HuH-7 (cell line): ENCODE data around the gene PROX2.
A peak's percentile ranks its signal among the peaks of the same experiment; 100 is the strongest.

ENCODE experiments used
- DNase-seq: peaks from one replicate; pipeline ENCODE4 v3.0.0; 2011; ENCODE audit warnings: low spot score

Gene PROX2

GRCh38 chr14:74909911-74910310 is 34.0 kb upstream of the PROX2 start:
- no peak for DNase-seq

GRCh38 chr14:74909501-74909900 is 33.6 kb upstream of the PROX2 start:
- DNase-seq = no peak

- no peak for DNase-seq
These were observed 33.0 kb upstream of the PROX2 start for GRCh38 chr14:74908861-74909341.

GRCh38 chr14:74907744-74908143 is 31.8 kb upstream of the PROX2 start:
- no peak for DNase-seq

- no peak for DNase-seq
These were observed 31.1 kb upstream of the PROX2 start for GRCh38 chr14:74906925-74907521.

GRCh38 chr14:74905595-74906142 is 29.7 kb upstream of the PROX2 start:
- peak; percentile 75 for DNase-seq

- DNase-seq = no peak
These were observed 28.9 kb upstream of the PROX2 start for GRCh38 chr14:74904635-74905503.

GRCh38 chr14:74902941-74903705 is 27.2 kb upstream of the PROX2 start:
- no peak for DNase-seq

GRCh38 chr14:74898694-74899093 is 22.7 kb upstream of the PROX2 start:
- peak; percentile 58 for DNase-seq

GRCh38 chr14:74898083-74898482 is 22.1 kb upstream of the PROX2 start:
- no peak for DNase-seq

- no peak for DNase-seq
These were observed 21.7 kb upstream of the PROX2 start for GRCh38 chr14:74897642-74898041.

GRCh38 chr14:74896400-74896799 is 20.5 kb upstream of the PROX2 start:
- DNase-seq = no peak

- no peak for DNase-seq
These were observed 17.7 kb upstream of the PROX2 start for GRCh38 chr14:74893614-74894091.

GRCh38 chr14:74892745-74893144 is 16.8 kb upstream of the PROX2 start:
- DNase-seq = no peak

- no peak for DNase-seq
These were observed 15.9 kb upstream of the PROX2 start for GRCh38 chr14:74891870-74892269.

- no peak for DNase-seq
These were observed 14.3 kb upstream of the PROX2 start for GRCh38 chr14:74890262-74890661.

GRCh38 chr14:74888164-74889158 is 12.5 kb upstream of the PROX2 start:
- DNase-seq = no peak

GRCh38 chr14:74886001-74886400 is 10.1 kb upstream of the PROX2 start:
- DNase-seq = no peak

GRCh38 chr14:74882103-74882920 is 6.4 kb upstream of the PROX2 start:
- no peak for DNase-seq
